Stimulated activated CD8-positive, alpha-beta memory T cell treated with anti-CD3 and anti-CD28 coated beads, Interleukin-12 subunit alpha, Interleukin-12 subunit beta, amount 100 ng/mL, for 24 hours (primary cell): ENCODE measurements around the gene FOXO3.
"Not testable (repeated sequence)": the region's sequence is repeated elsewhere in the genome, so short reads cannot be mapped to it uniquely, and the experiment has no call there.

Source experiments
- DNase-seq: peaks from one replicate; pipeline ENCODE4 v3.0.0-alpha.2; 2020; ENCODE audit errors: extremely low read depth

The FOXO3 gene

DNA sequence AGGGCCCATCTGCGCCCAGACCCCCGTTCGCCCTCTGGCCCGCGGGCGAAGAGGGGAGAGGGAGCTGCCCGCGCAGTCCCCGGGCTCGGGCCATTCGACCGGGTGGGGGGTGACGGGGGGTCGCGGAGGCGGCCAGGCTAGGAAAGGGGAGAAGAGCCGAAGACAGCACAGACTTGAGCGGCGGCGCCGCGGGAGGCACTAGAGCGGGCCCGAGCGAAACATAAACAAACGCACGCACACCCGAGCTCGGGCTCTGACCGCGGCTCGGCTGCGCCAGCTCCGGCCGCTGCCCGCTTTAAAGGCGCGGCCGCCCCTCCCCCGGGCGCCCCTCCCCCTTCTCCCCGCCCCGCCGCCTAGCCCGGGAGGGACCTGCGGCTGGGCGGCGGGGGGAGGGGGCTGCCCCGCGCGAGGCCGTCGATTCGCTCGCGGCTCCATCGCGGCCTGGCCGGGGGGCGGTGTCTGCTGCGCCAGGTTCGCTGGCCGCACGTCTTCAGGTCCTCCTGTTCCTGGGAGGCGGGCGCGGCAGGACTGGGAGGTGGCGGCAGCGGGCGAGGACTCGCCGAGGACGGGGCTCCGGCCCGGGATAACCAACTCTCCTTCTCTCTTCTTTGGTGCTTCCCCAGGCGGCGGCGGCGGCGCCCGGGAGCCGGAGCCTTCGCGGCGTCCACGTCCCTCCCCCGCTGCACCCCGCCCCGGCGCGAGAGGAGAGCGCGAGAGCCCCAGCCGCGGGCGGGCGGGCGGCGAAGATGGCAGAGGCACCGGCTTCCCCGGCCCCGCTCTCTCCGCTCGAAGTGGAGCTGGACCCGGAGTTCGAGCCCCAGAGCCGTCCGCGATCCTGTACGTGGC, at the start of gene FOXO3:
Gene FOXO3, plus strand, starts transcription at position 455 of the 846 bp plus-strand sequence. Its CDS starts 292 bp downstream, at position 747.
- no peak for DNase-seq

DNA sequence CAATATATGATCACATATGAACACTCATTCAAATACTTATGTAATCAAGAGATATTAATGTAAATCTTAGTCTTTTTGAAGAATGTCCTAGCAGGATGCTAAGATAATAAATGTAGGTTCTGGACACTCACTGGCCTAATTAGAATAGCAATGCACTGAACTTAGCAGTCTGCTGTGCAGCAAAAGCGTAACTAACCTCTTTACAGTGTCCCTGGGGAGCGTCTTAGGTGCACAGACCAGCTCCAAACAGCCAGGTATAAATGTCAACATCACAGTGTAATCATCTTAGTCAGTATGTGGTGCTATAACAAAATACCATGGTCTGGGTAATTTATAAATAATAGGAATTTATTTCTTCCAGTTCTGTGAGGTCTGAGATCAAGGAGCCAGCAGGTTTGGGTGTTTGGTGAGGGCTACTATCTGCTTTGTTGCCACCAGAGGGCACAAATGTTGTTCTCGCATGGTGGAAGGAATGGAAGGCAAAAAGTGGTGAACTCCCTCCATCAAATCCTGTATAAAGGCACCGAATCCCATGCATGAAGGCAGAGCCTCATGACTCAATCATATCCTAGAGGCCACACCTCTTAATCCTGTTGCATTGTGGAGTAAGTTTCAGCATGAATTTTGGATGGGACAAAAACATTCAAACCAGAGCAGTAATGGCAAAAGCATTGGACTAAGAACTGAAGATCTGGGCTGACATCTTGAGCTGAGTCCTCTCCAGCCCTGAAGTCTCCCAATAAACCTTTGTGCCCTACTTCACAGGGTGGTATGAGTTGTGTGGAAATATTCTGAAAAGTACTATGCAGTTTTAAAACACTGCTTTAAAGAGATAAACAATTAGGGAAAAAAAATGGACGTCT, 41.8 kb upstream of the FOXO3 start:
- no peak for DNase-seq

DNA sequence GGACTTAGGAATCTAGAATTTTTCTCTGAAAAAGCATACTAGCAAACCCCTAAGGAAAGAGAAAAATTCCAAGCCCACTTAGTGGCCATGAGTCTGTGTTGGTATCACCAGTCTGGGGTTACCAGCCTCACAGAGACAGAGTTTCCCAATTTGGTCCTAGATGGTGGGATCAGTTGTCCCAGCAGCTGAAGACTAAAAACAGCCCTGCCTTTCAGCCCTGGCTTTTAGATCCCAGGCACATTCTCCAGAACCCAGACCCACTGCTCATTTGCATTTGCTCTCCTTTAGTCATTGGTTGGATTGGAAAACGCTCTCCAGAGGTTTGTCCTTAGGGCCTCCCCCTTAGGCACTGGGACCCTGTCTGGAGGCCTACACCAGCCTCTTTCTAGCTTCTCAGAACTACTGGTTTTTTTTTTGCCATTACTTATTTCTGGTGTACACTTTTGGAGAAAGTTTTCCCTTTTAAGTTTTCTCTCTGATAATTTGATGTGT, 39.1 kb upstream of the FOXO3 start:
- no peak for DNase-seq

DNA sequence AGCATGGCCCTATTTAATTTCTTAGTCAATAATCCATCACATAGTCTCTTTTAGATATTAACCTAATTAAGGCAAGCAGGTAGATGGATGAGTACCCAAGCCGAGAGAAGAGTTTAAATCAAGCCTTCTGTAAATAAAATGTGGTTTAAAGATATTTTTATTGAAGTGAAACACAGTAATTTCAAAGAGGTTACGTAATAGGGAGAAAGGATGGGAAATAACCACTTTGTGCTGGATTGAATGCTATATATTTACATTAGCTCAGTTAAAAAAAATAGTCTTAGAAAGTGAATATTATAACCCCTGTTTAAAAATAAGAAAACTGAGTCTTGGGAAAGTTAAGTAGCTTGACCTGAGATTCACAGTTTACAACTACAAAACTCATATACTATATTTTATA, 37.0 kb upstream of the FOXO3 start:
- DNase-seq, result no peak

DNA sequence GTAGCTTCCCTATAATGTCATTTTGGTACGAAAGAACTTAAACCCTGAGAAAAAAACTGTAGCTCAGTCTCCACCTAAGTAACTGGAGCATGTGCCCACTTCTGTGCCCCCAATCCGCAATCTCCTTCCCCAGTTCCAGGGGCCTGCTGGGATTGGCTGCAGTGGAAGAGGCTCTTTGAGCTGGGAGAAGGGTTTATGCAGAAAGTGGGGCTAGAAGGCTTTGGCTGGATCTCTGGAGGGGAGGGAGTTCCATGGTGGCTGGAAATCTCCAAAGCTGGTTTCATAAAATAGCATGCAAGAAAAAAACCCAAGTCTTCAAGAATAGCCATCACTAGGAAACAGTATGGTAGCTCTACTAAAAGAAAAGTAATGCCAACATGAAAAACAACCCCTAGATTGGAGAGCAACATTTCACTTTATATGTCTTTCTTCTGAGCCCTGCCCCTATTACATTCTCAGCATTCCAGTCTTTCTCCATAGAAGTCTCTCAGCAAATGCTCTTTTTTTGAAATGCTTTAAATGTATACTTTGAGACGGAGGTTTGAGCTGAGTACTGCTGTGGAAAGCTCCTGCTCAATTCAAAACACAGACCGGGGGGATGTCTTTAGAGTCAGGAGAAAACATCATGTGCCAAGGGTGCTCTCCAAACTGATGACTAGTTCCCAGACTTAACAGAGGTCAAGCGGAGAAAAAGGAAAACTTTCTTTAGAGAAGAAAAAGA, 36.0 kb upstream of the FOXO3 start:
- DNase-seq, result no peak

DNA sequence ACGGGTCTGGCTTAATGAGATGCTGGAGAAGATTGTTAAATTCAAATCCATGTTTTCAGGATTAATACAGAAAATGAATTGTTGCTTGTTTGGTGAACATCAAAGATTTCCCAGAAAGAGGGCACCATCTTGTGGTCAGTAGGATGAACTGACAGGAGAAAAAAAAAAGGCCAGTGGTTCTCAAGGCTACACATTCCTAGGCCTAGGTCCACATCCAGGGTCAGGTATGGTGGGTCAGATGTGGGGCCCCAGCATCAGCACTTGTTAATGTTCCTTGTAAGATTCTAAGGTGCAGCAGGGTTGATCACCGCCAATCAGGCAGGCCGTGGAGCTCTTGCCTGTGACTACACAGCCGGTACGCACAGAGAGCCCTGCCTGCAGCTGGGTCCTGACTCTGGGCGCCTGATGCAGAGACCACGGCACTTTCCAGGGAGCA, 34.0 kb upstream of the FOXO3 start:
- no peak for DNase-seq

DNA sequence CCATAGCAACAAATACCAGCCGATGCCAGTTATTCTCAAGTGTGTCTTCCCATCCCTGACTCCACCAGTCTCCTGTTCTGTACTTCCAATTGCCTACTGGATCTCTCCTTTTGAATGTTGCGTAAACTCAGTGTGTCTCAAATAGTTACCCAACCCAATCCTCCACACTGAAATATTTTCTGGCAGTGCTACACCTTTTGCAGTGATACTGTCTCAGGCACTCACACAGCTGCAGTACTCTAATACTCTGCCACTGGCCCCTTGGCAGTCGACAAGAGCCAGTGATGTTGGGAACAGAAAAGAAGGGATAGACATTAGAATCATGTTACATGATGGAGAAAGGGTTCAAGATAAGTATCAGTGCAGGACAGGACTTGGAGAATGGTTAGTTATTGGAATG, 31.8 kb upstream of the FOXO3 start:
- no peak for DNase-seq

DNA sequence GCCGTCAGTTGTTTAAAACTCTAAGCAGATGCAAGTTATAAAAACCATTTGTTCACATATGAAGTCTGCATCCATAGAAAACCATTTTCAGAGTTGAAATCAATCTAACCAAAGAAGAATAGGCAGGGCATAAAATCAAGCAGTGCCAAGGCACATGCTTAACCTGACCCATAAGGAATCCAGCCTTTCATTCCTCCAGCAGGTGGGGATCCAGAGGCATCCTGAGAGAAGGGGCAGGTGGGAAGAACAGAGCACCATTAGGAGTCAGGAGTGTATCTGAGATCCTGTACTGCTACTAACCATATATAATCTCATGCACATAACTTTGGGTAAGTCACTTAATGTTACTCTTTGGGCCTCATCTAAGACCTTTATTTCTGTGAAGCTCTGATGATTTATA, 29.4 kb upstream of the FOXO3 start:
- no peak for DNase-seq

DNA sequence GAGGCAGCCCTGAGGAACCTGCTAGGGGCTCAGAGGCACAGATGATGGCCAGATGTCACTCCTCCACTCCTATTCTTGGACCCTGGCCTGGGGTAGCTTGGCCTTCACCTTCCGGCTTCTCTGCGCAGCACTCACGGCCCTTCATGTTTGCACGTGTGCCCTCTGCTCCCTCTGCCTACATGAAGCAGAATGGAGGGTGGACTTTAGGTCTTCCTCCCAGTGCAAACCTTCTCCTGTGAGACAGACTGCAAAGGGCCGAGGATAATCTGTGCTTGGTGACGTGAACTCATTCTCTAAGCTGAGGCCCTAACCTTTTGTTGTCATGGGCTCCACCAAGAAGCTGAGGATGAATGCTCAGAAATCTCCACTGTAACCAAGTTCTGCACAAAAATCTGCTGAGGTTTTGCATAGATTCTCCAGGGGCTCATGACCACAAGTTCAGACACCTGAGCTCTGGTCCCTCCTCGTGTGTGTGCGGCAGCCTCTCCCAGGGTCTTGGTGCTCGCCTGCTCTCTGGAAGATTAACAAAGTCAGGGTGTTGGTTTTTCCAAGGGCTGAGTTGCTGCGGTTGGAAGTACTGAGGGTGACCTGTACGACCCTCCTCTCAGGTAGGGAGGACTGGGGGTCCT, 25.5 kb upstream of the FOXO3 start:
- no peak for DNase-seq

DNA sequence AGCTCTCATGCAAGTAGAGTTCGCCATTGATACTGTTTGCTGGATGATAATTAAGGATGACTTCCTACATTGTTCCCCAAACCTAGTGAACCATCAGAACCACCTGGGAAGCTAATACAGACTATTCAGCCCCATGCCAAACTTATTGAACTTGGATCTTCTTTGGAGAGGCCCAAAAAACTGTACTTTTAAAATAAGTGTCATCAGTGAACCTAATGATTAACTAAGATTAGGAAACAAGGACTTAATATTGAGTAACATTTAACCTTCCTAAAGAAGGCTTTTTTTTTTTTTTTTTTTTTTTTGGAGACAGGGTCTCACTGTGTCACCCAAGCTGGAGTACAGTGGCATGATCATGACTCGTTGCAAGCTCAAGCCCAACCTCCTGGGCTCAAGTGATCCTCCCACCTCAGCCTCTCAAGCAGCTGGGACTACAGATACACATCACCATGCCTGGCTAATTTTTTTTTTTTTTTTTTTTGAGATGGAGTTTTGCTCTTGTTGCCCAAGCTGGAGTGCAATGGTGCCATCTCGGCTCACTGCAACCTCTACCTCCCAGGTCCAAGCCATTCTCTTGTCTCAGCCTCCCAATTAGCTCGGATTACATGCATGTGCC, 24.7 kb upstream of the FOXO3 start:
- DNase-seq, result not testable (repeated sequence)

DNA sequence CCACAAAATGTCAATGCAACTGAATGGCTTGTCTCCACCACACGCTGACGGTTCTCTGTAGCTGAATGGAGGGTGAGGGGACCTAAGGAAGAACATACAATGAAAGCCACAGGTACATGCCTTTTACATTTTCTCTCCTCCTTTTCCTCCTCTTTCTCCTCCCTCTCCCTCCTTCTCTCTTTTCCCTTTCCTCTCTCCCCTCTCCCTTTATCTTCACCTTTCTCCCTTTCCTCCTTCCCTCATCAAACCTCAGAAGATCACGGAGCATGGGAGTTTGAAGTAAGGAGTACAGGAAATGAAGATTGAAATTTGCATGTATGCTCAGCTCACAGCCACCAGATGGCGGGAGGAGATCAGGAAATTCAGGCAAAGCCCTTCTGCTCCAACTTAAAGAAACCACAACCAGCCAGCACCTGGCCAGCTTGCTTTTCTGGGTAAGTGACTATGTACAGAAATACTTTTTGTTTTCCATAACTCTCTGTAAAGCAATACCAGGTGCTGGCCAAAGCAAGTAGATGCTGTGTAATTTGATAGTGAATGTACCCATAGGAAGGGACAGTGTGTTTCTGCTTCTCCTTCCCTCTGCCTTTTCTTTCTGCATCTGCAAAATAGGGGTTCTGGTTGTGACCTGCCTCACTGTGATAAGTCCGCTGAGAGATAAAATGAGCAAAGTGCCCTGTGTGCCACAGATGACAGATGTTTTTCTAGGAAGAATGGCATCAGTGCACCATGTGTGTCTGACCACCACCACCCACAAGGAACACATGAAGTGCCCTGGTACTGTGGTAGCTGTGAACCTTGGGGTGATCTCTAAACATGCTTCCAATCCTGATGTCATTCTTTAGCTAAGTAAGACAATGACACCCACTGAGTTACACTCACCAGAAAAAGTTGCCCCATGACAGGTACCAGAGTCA, 18.6 kb upstream of the FOXO3 start:
- DNase-seq, result no peak

DNA sequence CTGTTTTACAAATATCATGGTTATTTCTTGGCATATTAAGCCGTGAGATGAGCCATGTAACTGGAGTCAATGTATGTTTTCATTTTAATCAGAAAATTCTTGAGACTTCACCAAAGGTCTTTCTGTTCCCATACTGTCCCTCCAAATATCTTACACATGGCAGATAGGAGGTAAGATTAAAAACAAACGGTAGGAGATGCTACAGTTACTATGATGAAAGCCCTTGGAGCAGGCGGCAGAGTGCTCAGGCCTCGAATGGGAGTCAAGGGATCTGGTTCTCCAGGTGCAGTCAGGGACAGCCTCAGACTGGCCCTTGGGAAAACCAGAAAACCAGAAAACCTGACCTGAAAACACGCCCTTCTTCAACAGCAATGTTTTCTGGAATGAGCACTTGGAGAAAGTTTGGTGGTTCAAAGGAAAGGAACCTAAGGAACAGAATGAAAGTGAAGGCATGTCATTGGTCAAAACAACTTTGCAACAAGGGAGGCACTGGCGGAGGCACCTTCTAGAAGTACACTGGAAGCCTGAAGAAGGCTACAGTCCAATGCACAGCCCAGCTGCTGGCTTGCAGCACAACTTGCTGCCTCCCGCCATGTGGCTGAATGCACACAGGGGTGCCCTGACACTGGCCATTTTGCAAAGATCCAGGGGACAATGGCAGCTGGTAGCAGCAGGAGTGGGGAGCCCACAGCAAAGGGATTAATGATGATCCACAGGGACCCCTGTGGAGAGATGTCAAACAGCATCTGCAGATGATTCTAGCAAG, 17.4 kb upstream of the FOXO3 start:
- DNase-seq, result no peak

DNA sequence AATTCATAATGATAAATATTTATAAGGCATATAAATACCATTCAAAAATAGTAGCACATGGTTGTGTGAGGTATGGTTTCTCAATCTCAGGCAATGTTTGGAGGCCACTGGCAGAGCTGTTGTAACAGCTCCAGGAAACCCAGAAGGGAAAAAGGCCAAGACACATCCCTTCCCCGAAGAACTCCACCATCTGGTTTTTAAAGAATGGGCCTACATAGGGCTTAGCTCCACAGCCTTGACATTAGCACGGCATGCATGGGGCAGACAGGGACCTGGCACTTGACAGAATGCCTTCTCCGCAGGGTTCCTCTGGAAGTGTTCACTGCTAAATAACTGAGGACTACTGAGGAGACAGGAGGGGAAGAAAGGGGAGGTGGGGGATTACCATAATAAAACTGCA, 16.1 kb upstream of the FOXO3 start:
- DNase-seq, result no peak

DNA sequence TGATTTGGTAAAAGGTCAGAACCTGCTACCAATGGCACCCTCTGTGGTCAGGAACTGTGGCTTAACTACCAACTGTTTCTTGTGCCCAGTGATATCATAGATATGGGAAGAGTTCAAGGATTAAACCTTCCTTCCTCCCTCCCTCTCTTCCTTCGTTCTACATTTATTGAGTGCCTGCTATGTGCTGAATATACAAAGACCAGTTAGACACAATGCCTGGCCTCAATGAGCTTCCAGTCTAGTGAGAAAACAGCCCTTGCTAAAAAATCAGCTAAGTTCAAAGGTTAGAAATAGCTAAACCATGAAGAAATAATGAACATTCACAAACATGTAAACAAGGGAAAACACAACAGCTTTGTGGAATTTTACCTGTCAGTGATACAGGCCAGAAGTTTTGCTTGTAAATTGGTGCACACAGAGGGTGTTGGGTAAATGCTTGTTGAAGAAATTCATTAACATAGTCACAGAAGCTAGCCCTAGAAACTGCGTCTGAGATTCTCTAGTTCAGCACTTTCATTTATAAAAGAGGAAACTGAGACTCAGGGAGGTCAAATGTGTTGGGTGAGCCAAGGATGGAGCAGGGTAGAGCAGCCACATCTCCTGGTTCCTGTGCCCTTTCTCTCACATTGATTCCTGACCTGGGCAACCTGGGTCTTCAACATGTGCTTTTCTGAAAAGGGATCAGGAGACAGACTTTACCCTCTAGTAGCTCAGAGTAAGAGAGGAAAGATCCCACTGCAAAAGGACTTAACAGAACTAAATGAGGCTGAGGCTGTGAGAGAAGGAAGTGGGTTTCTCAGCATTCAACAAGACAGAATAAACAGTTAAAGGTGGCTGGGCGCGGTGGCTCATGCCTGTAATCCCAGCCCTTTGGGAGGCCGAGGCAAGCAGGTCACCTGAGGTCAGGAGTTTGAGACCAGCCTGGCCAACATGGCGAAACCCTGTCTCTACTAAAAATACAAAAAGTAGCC, 14.4 kb upstream of the FOXO3 start:
- DNase-seq, result no peak

DNA sequence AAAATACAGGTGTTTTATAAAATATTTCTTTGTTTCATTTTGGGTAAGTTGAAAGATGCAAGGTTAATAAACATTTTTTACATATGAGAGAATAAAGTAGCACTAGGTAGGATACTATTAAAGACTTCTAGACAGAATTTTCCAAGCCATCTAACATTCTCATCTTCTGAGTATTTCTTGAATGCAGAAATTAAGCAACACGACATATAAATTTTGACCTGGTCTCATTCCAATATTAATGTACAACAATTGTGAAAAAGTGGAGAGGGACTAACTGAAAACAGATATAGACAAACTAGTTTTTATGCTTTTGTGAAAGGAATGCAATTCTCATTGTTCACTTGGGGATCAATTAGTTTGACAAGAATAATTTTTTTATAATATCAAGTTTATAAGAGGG, 11.5 kb upstream of the FOXO3 start:
- no peak for DNase-seq

DNA sequence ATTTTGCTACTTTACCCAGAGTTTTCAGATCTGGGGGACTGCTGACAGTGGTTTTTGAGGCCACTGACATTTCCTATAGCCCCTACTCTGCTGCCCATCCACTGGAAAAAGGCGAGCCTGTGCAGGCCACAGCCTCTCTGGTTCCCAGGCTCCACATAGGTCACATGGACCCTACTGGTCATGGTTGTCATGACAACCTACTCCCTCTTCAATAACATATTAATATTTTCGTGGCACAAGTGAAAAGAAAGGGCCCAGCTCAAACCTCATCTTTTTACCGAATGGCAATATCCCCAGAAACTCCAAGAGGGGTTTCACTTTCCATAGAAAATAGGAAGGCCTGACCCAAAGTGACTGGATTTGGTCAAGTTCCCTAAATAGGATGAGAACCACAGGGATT, 11.0 kb upstream of the FOXO3 start:
- DNase-seq, result no peak

DNA sequence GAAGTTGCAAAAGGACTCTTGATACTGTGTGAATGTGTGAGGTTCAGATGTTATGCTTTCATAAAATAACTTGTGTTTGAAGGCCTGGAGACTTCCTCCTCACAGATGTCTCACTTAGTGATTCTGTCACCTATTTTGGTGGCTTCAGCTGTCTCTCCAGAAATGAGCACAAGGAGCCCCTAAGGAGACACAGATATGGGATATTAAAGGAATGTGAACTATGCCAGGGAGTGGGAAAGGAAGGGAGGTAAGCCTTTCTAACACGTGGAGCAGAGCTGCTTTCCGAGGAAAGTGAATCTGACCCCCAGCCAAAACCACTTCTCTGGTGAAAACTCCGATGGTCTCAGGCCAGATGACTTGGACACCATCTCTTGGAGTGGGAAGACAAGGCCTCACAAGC, 10.5 kb upstream of the FOXO3 start:
- DNase-seq, result no peak

DNA sequence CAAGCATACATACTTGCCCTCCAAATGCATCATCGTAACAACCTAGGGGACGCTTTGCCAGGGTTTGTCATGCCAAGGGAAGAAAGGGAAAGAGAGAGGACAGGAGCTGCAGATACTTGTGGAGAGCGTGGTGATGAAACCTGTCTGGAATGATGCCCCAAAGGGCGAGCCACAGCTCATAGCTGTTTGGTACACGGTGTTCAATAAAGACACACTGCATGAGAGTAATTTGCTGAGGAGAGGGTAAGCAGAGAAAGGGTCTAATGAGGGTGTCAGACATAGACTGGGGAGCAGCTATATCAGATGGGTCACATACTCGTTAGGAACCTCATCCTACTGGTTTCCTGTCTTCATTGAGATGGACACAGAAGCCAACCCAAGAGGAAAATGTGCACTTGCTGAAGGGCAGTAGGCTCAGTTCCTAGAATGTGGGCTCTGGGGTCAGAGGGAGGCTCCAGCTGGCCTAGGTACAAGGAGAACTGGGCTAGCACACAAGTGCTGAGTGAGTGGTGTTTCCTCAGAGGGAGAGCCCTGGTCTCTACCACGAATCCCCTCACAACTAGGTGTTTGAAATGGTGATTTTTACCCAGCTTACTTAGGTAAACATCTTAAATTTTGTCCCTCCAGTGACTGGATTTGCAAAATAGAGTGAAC, 5.2 kb upstream of the FOXO3 start:
- no peak for DNase-seq
